HG02588 (cell line): Measurements from ENCODE around the gene PSMD3.
"Not testable (repeated sequence)": the region's sequence is repeated elsewhere in the genome, so short reads cannot be mapped to it uniquely, and the experiment has no call there.

ENCODE experiments used
- ATAC-seq: cut with Tn5 transposase; IDR thresholded peaks from one replicate; pipeline ENCODE4 v1.9.1; 2021; ENCODE audit warnings: mild to moderate bottlenecking, moderate library complexity; ENCODE audit not compliant: unreplicated experiment

The PSMD3 gene

GRCh38 chr17:39995438-39995837, 14.8 kb downstream of the PSMD3 start:
- no peak for ATAC-seq

GRCh38 chr17:39996162-39996561, 15.6 kb downstream of the PSMD3 start:
- no peak for ATAC-seq

GRCh38 chr17:39996800-39997199, 16.2 kb downstream of the PSMD3 start:
- no peak for ATAC-seq

- ATAC-seq, result no peak
These were observed 16.9 kb downstream of the PSMD3 start for GRCh38 chr17:39997543-39997942.

GRCh38 chr17:39999067-39999466, 18.5 kb downstream of the PSMD3 start:
- ATAC-seq, result no peak

- ATAC-seq, result no peak
These were observed 19.6 kb downstream of the PSMD3 start for GRCh38 chr17:40000161-40000560.

GRCh38 chr17:40001335-40001734, 20.7 kb downstream of the PSMD3 start:
- ATAC-seq, result not testable (repeated sequence)

GRCh38 chr17:40004072-40004471, 23.5 kb downstream of the PSMD3 start:
- ATAC-seq, result no peak

GRCh38 chr17:40004712-40005111, 24.1 kb downstream of the PSMD3 start:
- no peak for ATAC-seq

GRCh38 chr17:40005520-40005919, 24.9 kb downstream of the PSMD3 start:
- no peak for ATAC-seq

GRCh38 chr17:40010946-40011500, 30.4 kb downstream of the PSMD3 start:
- not testable (repeated sequence) for ATAC-seq

- ATAC-seq, result not testable (repeated sequence)
These were observed 31.5 kb downstream of the PSMD3 start for GRCh38 chr17:40012017-40012647.

- ATAC-seq, result no peak
These were observed 33.9 kb downstream of the PSMD3 start for GRCh38 chr17:40014375-40014980.

- ATAC-seq, result no peak
These were observed 34.7 kb downstream of the PSMD3 start, which contains the start of gene CSF3 for GRCh38 chr17:40015005-40015997. CSF3 (plus strand) TSS chr17:40015440; CDS start chr17:40015475, 35 bp downstream.

- no peak for ATAC-seq
These were observed 35.7 kb downstream of the PSMD3 start for GRCh38 chr17:40015998-40016985.

- no peak for ATAC-seq
These were observed 36.9 kb downstream of the PSMD3 start for GRCh38 chr17:40017422-40018080.

- ATAC-seq, result no peak
These were observed 37.9 kb downstream of the PSMD3 start for GRCh38 chr17:40018211-40019121.
